Measurements from ENCODE around the gene CAMKK1.

- no peak for TF ChIP-seq CTCF (IDR thresholded peaks at IDR 0.05 in 4 of 5, conservative IDR thresholded peaks at IDR 0.05 in 1 of 5)
- TF ChIP-seq POLR2A (IDR thresholded peaks at IDR 0.05) = no peak
Observed at GRCh38 chr17:3847165-3847670, 45.6 kb downstream of the CAMKK1 start.

Measured in gastrocnemius medialis (tissue), 4 donors.